Activated CD4-positive, alpha-beta T cell treated with anti-CD3 and anti-CD28 coated beads, Interleukin-2, Interleukin-4, amounts not matched to agents 100 ng/mL and 50 ng/mL, durations not matched to agents 16 hours and 8 hours (primary cell): ENCODE results near the gene RSPH10B.
"Not testable (repeated sequence)": the region's sequence is repeated elsewhere in the genome, so short reads cannot be mapped to it uniquely, and the experiment has no call there.

Experiments used
- DNase-seq: peaks from one replicate; pipeline ENCODE4 v3.0.0-alpha.2; 2020; ENCODE audit warnings: low spot score

RSPH10B gene

GRCh38 chr7:5970347-5970911 is at the start of gene RSPH10B:
Gene RSPH10B, minus strand, starts transcription at chr7:5970689. Its CDS starts 3,573 bp downstream, at chr7:5967116.
- DNase-seq, result not testable (repeated sequence)

- no peak for DNase-seq
These were observed 46.1 kb upstream of the RSPH10B start for GRCh38 chr7:6016653-6016966.

GRCh38 chr7:6015917-6016652 is 45.6 kb upstream of the RSPH10B start:
- peak; percentile 42 for DNase-seq

- peak; percentile 50 for DNase-seq
These were observed 42.0 kb upstream of the RSPH10B start for GRCh38 chr7:6012355-6013104.

GRCh38 chr7:6011541-6011940 is 41.1 kb upstream of the RSPH10B start:
- DNase-seq, result no peak

GRCh38 chr7:6010370-6010769 is 39.9 kb upstream of the RSPH10B start:
- not testable (repeated sequence) for DNase-seq

GRCh38 chr7:6008668-6009611 is 38.5 kb upstream of the RSPH10B start, which contains the start of the genes AIMP2 and PMS2:
Gene AIMP2, plus strand, starts transcription at chr7:6009272. Its CDS starts 92 bp downstream, at chr7:6009364.
Gene PMS2, minus strand, starts transcription at chr7:6009049. Its CDS starts 30 bp downstream, at chr7:6009019.
- DNase-seq, result peak; percentile 99

- DNase-seq, result not testable (repeated sequence)
These were observed 37.5 kb upstream of the RSPH10B start for GRCh38 chr7:6007835-6008590.

GRCh38 chr7:6007386-6007785 is 36.9 kb upstream of the RSPH10B start:
- DNase-seq, result no peak

- peak; percentile 30 for DNase-seq
These were observed 26.8 kb upstream of the RSPH10B start for GRCh38 chr7:5997210-5997808.

- DNase-seq, result not testable (repeated sequence)
These were observed 16.6 kb upstream of the RSPH10B start for GRCh38 chr7:5987061-5987460.

GRCh38 chr7:5979680-5980314 is 9.3 kb upstream of the RSPH10B start:
- DNase-seq, result not testable (repeated sequence)

- not testable (repeated sequence) for DNase-seq
These were observed 3.1 kb upstream of the RSPH10B start for GRCh38 chr7:5973580-5973979.

- DNase-seq, result not testable (repeated sequence)
These were observed 6.7 kb downstream of the RSPH10B start for GRCh38 chr7:5963810-5964209.

GRCh38 chr7:5963205-5963604 is 7.3 kb downstream of the RSPH10B start:
- not testable (repeated sequence) for DNase-seq

GRCh38 chr7:5934945-5935450 is 35.5 kb downstream of the RSPH10B start:
- DNase-seq, result not testable (repeated sequence)

- not testable (repeated sequence) for DNase-seq
These were observed 38.4 kb downstream of the RSPH10B start for GRCh38 chr7:5931905-5932644.

- DNase-seq, result not testable (repeated sequence)
These were observed 39.2 kb downstream of the RSPH10B start for GRCh38 chr7:5931250-5931649.

GRCh38 chr7:5930290-5930689 is 40.2 kb downstream of the RSPH10B start:
- DNase-seq, result not testable (repeated sequence)
